Measurements from ENCODE around the gene FOXJ3.

The FOXJ3 gene

GRCh38 chr1:42311138-42311537, 23.9 kb downstream of the FOXJ3 start:
- DNase-seq (ENCODE audit: low read depth in 2 of 2), result no peak

GRCh38 chr1:42306977-42307376, 28.1 kb downstream of the FOXJ3 start:
- no peak for DNase-seq (ENCODE audit: low read depth in 2 of 2)

- no peak for DNase-seq (ENCODE audit: low read depth in 2 of 2)
Measured at GRCh38 chr1:42305639-42306038, 29.4 kb downstream of the FOXJ3 start.

GRCh38 chr1:42302034-42302433, 33.0 kb downstream of the FOXJ3 start:
- no peak for DNase-seq (ENCODE audit: low read depth in 2 of 2)

GRCh38 chr1:42298520-42298919, 36.5 kb downstream of the FOXJ3 start:
- DNase-seq (ENCODE audit: low read depth in 2 of 2), result no peak

- DNase-seq (ENCODE audit: low read depth in 2 of 2), result no peak
Measured at GRCh38 chr1:42295816-42296215, 39.2 kb downstream of the FOXJ3 start.

GRCh38 chr1:42290130-42290529, 44.9 kb downstream of the FOXJ3 start:
- no peak for DNase-seq (ENCODE audit: low read depth in 2 of 2)

- DNase-seq (ENCODE audit: low read depth in 2 of 2), result no peak
Measured at GRCh38 chr1:42288311-42288985, 46.6 kb downstream of the FOXJ3 start.

GRCh38 chr1:42282867-42283583, 52.0 kb downstream of the FOXJ3 start:
- DNase-seq (ENCODE audit: low read depth in 2 of 2), result no peak

- no peak for DNase-seq (ENCODE audit: low read depth in 2 of 2)
Measured at GRCh38 chr1:42282024-42282579, 52.9 kb downstream of the FOXJ3 start.

- no peak for DNase-seq (ENCODE audit: low read depth in 2 of 2)
Measured at GRCh38 chr1:42280821-42281220, 54.2 kb downstream of the FOXJ3 start.

- no peak for DNase-seq (ENCODE audit: low read depth in 2 of 2)
Measured at GRCh38 chr1:42279055-42279454, 56.0 kb downstream of the FOXJ3 start.

- DNase-seq (ENCODE audit: low read depth in 2 of 2), result no peak
Measured at GRCh38 chr1:42272920-42273319, 62.1 kb downstream of the FOXJ3 start.

GRCh38 chr1:42267904-42268303, 67.1 kb downstream of the FOXJ3 start:
- no peak for DNase-seq (ENCODE audit: low read depth in 2 of 2)

- no peak for DNase-seq (ENCODE audit: low read depth in 2 of 2)
Measured at GRCh38 chr1:42266253-42267135, 68.5 kb downstream of the FOXJ3 start.

GRCh38 chr1:42264511-42265190, 70.4 kb downstream of the FOXJ3 start:
- DNase-seq (ENCODE audit: low read depth in 2 of 2), result no peak

GRCh38 chr1:42263019-42263418, 72.0 kb downstream of the FOXJ3 start:
- no peak for DNase-seq (ENCODE audit: low read depth in 2 of 2)

- no peak for DNase-seq (ENCODE audit: low read depth in 2 of 2)
Measured at GRCh38 chr1:42260376-42261070, 74.5 kb downstream of the FOXJ3 start.

GRCh38 chr1:42259739-42260064, 75.3 kb downstream of the FOXJ3 start:
- DNase-seq (ENCODE audit: low read depth in 2 of 2), result no peak

GRCh38 chr1:42259059-42259738, 75.8 kb downstream of the FOXJ3 start:
- no peak for DNase-seq (ENCODE audit: low read depth in 2 of 2)

GRCh38 chr1:42258218-42258617, 76.8 kb downstream of the FOXJ3 start:
- DNase-seq (ENCODE audit: low read depth in 2 of 2), result no peak
